Activated CD4-positive, alpha-beta T cell treated with anti-CD3 and anti-CD28 coated beads, Interleukin-10, Interleukin-2, amounts not matched to agents 100 ng/mL and 50 ng/mL, durations not matched to agents 16 hours and 8 hours (primary cell): Measurements from ENCODE around the gene ARHGDIA.
"Not testable (repeated sequence)": the region's sequence is repeated elsewhere in the genome, so short reads cannot be mapped to it uniquely, and the experiment has no call there.

Source experiments
- DNase-seq: peaks from one replicate; pipeline ENCODE4 v3.0.0-alpha.2; 2020

ARHGDIA gene

GRCh38 chr17:81842725-81843504 lies 28.2 kb downstream of the ARHGDIA start:
- DNase-seq = no peak

GRCh38 chr17:81842378-81842724 lies 28.8 kb downstream of the ARHGDIA start:
- DNase-seq = no peak

- no peak for DNase-seq
Measured at GRCh38 chr17:81841866-81842265, 29.3 kb downstream of the ARHGDIA start.

GRCh38 chr17:81840826-81841778 lies 30.0 kb downstream of the ARHGDIA start:
- no peak for DNase-seq

GRCh38 chr17:81840059-81840458 lies 31.1 kb downstream of the ARHGDIA start:
- DNase-seq = not testable (repeated sequence)

GRCh38 chr17:81839301-81839700 lies 31.8 kb downstream of the ARHGDIA start:
- no peak for DNase-seq

GRCh38 chr17:81838753-81839255 lies 32.3 kb downstream of the ARHGDIA start:
- no peak for DNase-seq

- DNase-seq = no peak
Measured at GRCh38 chr17:81837641-81838040, 33.5 kb downstream of the ARHGDIA start.

- DNase-seq = no peak
Measured at GRCh38 chr17:81834831-81835267, 36.3 kb downstream of the ARHGDIA start, which contains the start of gene PPP1R27. PPP1R27 (minus strand) TSS chr17:81835050; CDS start chr17:81834953, 97 bp downstream.

- no peak for DNase-seq
Measured at GRCh38 chr17:81833921-81834830, 37.0 kb downstream of the ARHGDIA start.

GRCh38 chr17:81833160-81833920 lies 37.8 kb downstream of the ARHGDIA start, which contains the start of gene MCRIP1:
MCRIP1 (minus strand) TSS chr17:81833291; CDS start chr17:81824506, 8,785 bp downstream.
- DNase-seq = peak; percentile 98

- DNase-seq = peak; percentile 37
Measured at GRCh38 chr17:81832608-81833159, 38.5 kb downstream of the ARHGDIA start.

GRCh38 chr17:81831957-81832607 lies 39.1 kb downstream of the ARHGDIA start:
- DNase-seq = peak; percentile 55

- peak; percentile 33 for DNase-seq
Measured at GRCh38 chr17:81831563-81831956, 39.6 kb downstream of the ARHGDIA start.

- no peak for DNase-seq
Measured at GRCh38 chr17:81829858-81830257, 41.3 kb downstream of the ARHGDIA start.

GRCh38 chr17:81828656-81829055 lies 42.5 kb downstream of the ARHGDIA start:
- DNase-seq = no peak

- DNase-seq = no peak
Measured at GRCh38 chr17:81825841-81826466, 45.2 kb downstream of the ARHGDIA start.

- no peak for DNase-seq
Measured at GRCh38 chr17:81824595-81824994, 46.5 kb downstream of the ARHGDIA start.

GRCh38 chr17:81823820-81824550 lies 47.2 kb downstream of the ARHGDIA start:
- DNase-seq = no peak
